ENCODE results near the gene KPNB1. TPM values are rescaled to one million over a fixed set of nuclear protein-coding genes. Genes with fewer than 3 reads are reported as not detected.

Gene KPNB1
- total RNA-seq (100 to 1,000 TPM; 205 to 258 TPM), polyA plus RNA-seq (100 to 1,000 TPM in 1 of 2 donors, 10 to 100 TPM in 1; 40.1 to 112 TPM)
- long read RNA-seq, donor 1, full-length matches to known transcripts, result 53 of 128 reads
- long read RNA-seq, donor 1, partial matches to known transcripts, result 75 of 128 reads
- long read RNA-seq, donor 1, other reads (novel, unspliced or antisense), result 0 of 128 reads
- long read RNA-seq, donor 2, transcript KPNB1-209 (3 exons, 603 nt), result major isoform, 14 of 43 reads
- long read RNA-seq, donor 2, partial matches to known transcripts, result 27 of 43 reads
- long read RNA-seq, donor 2, other reads (novel, unspliced or antisense), result 0 of 43 reads
- long read RNA-seq, donor 3, full-length matches to known transcripts, result 34 of 66 reads
- long read RNA-seq, donor 3, partial matches to known transcripts, result 32 of 66 reads
- long read RNA-seq, donor 3, other reads (novel, unspliced or antisense), result 0 of 66 reads
- long read RNA-seq, donor 4, full-length matches to known transcripts, result 23 of 78 reads
- long read RNA-seq, donor 4, partial matches to known transcripts, result 55 of 78 reads
- long read RNA-seq, donor 4, other reads (novel, unspliced or antisense), result 0 of 78 reads
- long read RNA-seq, donor 5, full-length matches to known transcripts, result 48 of 150 reads
- long read RNA-seq, donor 5, partial matches to known transcripts, result 102 of 150 reads
- long read RNA-seq, donor 5, other reads (novel, unspliced or antisense), result 0 of 150 reads

GRCh38 chr17:47649153-47649971, at the start of gene KPNB1:
Gene KPNB1 (plus strand): TSS chr17:47649919. CDS start chr17:47650245, 326 bp downstream.
- Histone ChIP-seq H3K36me3 (ENCODE audit: control insufficient read depth in 4 of 4, insufficient read depth in 4 of 4, low read length in 4 of 4) (peaks cover 2 to 30% (median 9%) of the 10 kb centered on the region in 4 donors), H3K4me1 (ENCODE audit: control insufficient read depth in 5 of 5, insufficient read depth in 5 of 5, low read length in 5 of 5) (peaks cover 0 to 19% (median 7%) of the 10 kb centered on the region in 5 donors), H3K27ac (ENCODE audit: low read depth in 1 of 2, low read length in 1 of 2) (peak within 1 kb of the TSS; percentile 79 to 94), H3K27me3 (ENCODE audit: control insufficient read depth in 3 of 3, insufficient read depth in 3 of 3, low read length in 2 of 3) (no peaks in the 10 kb centered on the region), H3K9ac (ENCODE audit: insufficient read depth in 1 of 2, low read length in 2 of 2) (peak within 1 kb of the TSS; percentile 26 to 68), H3K4me3 (peak within 1 kb of the TSS; percentile 72), H3K9me3 (ENCODE audit: control insufficient read depth in 4 of 4, insufficient read depth in 3 of 4, low read length in 3 of 4) (no peaks in the 10 kb centered on the region)
- WGBS, 2 donors, result 0% methylated on average over 69 to 74 of the region's 74 CpGs
- no peak for TF ChIP-seq CTCF (IDR thresholded peaks at IDR 0.05; ENCODE audit: control extremely low read depth, extremely low read depth)
- peak; percentile 91 for ATAC-seq (ENCODE audit: insufficient read depth, low FRiP score)
- peak; percentile 100 for DNase-seq

GRCh38 chr17:47603830-47604597, 45.7 kb upstream of the KPNB1 start:
- ATAC-seq (ENCODE audit: insufficient read depth, low FRiP score) (no peak), DNase-seq (no peak)
- H3K9ac ChIP-seq (ENCODE audit: insufficient read depth in 1 of 2, low read length in 2 of 2), result no peak overlapping the region
- TF ChIP-seq CTCF (IDR thresholded peaks at IDR 0.05; ENCODE audit: control extremely low read depth, extremely low read depth), result no peak
- H3K4me3 ChIP-seq, result no peak overlapping the region
- no peaks in the 10 kb centered on the region for H3K27me3 ChIP-seq (ENCODE audit: control insufficient read depth in 3 of 3, insufficient read depth in 3 of 3, low read length in 2 of 3)
- H3K27ac ChIP-seq (ENCODE audit: low read depth in 1 of 2, low read length in 1 of 2), result no peak overlapping the region
- H3K36me3 ChIP-seq (ENCODE audit: control insufficient read depth in 4 of 4, insufficient read depth in 4 of 4, low read length in 4 of 4), result peaks cover 15 to 32% (median 25%) of the 10 kb centered on the region in 4 donors
- H3K9me3 ChIP-seq (ENCODE audit: control insufficient read depth in 4 of 4, insufficient read depth in 3 of 4, low read length in 3 of 4), result no peaks in the 10 kb centered on the region
- WGBS, 2 donors, result 75 to 89% methylated on average over 4 of the region's 4 CpGs
- H3K4me1 ChIP-seq (ENCODE audit: control insufficient read depth in 5 of 5, insufficient read depth in 5 of 5, low read length in 5 of 5), result no peaks in the 10 kb centered on the region

- ATAC-seq (ENCODE audit: insufficient read depth, low FRiP score) (no peak), DNase-seq (peak in 1 of 3 donors; percentile 12)
- Histone ChIP-seq H3K36me3 (ENCODE audit: control insufficient read depth in 4 of 4, insufficient read depth in 4 of 4, low read length in 4 of 4) (peaks cover 15 to 30% (median 24%) of the 10 kb centered on the region in 4 donors), H3K4me3 (no peak overlapping the region), H3K27me3 (ENCODE audit: control insufficient read depth in 3 of 3, insufficient read depth in 3 of 3, low read length in 2 of 3) (no peaks in the 10 kb centered on the region), H3K9ac (ENCODE audit: insufficient read depth in 1 of 2, low read length in 2 of 2) (no peak overlapping the region), H3K27ac (ENCODE audit: low read depth in 1 of 2, low read length in 1 of 2) (no peak overlapping the region), H3K4me1 (ENCODE audit: control insufficient read depth in 5 of 5, insufficient read depth in 5 of 5, low read length in 5 of 5) (no peaks in the 10 kb centered on the region), H3K9me3 (ENCODE audit: control insufficient read depth in 4 of 4, insufficient read depth in 3 of 4, low read length in 3 of 4) (no peaks in the 10 kb centered on the region)
- TF ChIP-seq CTCF (IDR thresholded peaks at IDR 0.05; ENCODE audit: control extremely low read depth, extremely low read depth), result no peak
- 85 to 96% methylated on average over 1 of the region's 1 CpG for WGBS, 2 donors
Observed at GRCh38 chr17:47604598-47604927, 45.2 kb upstream of the KPNB1 start.

Data from lung (tissue), 16 donors.